Endothelial cell of umbilical vein (primary cell): ENCODE measurements around the gene MOGAT3. TPM values are rescaled to one million over a fixed set of nuclear protein-coding genes. Genes with fewer than 3 reads are reported as not detected.

Experiments
- BruUV-seq: library from RNA; stranded (reverse); fragments of 400-500 nt; replicated peaks from 2 replicates; lab custom pipeline; 2021; lab: Mats Ljungman, UMichigan
- CTCF ChIA-PET: fragments of 300-600, 350-600 bp; sonication (Branson Sonifier 250); formaldehyde crosslinking; loops from one replicate; lab custom pipeline; 2021; ENCODE audit warnings: antibody characterized with exemption, inconsistent platforms; lab: Charles Lee
- POLR2A ChIA-PET: fragments of 300-600, 350-600 bp; sonication (Branson Sonifier 250); formaldehyde crosslinking; loops from one replicate; lab custom pipeline; 2021; ENCODE audit warnings: antibody characterized with exemption, inconsistent platforms; lab: Charles Lee
- DNase-seq: peaks from one replicate; pipeline ENCODE4 v3.0.0-alpha.2; 2011; ENCODE audit warnings: low read depth, low spot score
- FAIRE-seq: peaks from 2 replicates; lab custom pipeline; 2011; peaks lifted over from hg19 to GRCh38; lab: Jason Lieb, UNC
- H2AFZ ChIP-seq: 2 replicates; pipeline ENCODE4 v1.6.0; 2012; ENCODE audit warnings: low read depth, low read length, control low read depth, inconsistent platforms
- H3K27ac ChIP-seq: 2 replicates; pipeline ENCODE4 v1.5.1; 2011; ENCODE audit warnings: low read depth, mild to moderate bottlenecking, control low read depth, low read length, moderate library complexity; ENCODE audit not compliant: insufficient read depth
- H3K27me3 ChIP-seq, 2 experiments: 2 replicates each; pipeline versions ENCODE4 v1.6.0 to v1.6.1; 2011; ENCODE audit warnings: low read length in 2 of 2, mixed read lengths in 1 of 2; ENCODE audit not compliant: control insufficient read depth in 2 of 2, insufficient read depth in 2 of 2
- H3K36me3 ChIP-seq, 2 experiments: 2 replicates in 1 of 2; 3 replicates in 1 of 2; pipeline ENCODE4 v1.5.1; 2011; ENCODE audit warnings: low read length in 2 of 2, mild to moderate bottlenecking in 1 of 2, moderate library complexity in 1 of 2; ENCODE audit not compliant: control insufficient read depth in 2 of 2, insufficient read depth in 2 of 2; ENCODE audit errors: extremely low read depth in 1 of 2
- H3K4me1 ChIP-seq: 3 replicates; pipeline ENCODE4 v1.5.1; 2011; ENCODE audit warnings: mild to moderate bottlenecking, low read length; ENCODE audit not compliant: control insufficient read depth, insufficient read depth; ENCODE audit errors: extremely low read depth
- H3K4me2 ChIP-seq: 2 replicates; pipeline ENCODE4 v1.6.1; 2011; ENCODE audit warnings: low read length, control low read depth, mixed read lengths; ENCODE audit not compliant: insufficient read depth
- H3K4me3 ChIP-seq, 3 experiments: fragments of 200-600 bp in 1 of 3; sonication (generic), shearing (Covaris generic) in 1 of 3; replicated peaks in 1 of 3; 2 replicates each; pipeline ENCODE4 v1.5.1; 2011 to 2016; ENCODE audit warnings: control low read depth in 3 of 3, low read length in 3 of 3, mild to moderate bottlenecking in 2 of 3, inconsistent platforms in 1 of 3, low read depth in 1 of 3, moderate library complexity in 1 of 3; ENCODE audit not compliant: insufficient read depth in 1 of 3
- H3K79me2 ChIP-seq: 2 replicates; pipeline ENCODE4 v1.6.0; 2012; ENCODE audit warnings: low read length, inconsistent platforms; ENCODE audit not compliant: control insufficient read depth, insufficient read depth
- H3K9ac ChIP-seq: replicated peaks from 2 replicates; pipeline ENCODE3; 2011; ENCODE audit warnings: low read length, control low read depth; ENCODE audit not compliant: insufficient read depth; ENCODE audit errors: extremely low read depth
- H3K9me1 ChIP-seq: replicated peaks from 3 replicates; pipeline ENCODE4 v1.6.0; 2011; ENCODE audit warnings: mild to moderate bottlenecking, low read length; ENCODE audit not compliant: control insufficient read depth, insufficient read depth; ENCODE audit errors: extremely low read depth
- H3K9me3 ChIP-seq: replicated peaks from 2 replicates; pipeline ENCODE4 v1.5.1; 2012; ENCODE audit warnings: low read length, inconsistent platforms; ENCODE audit not compliant: control insufficient read depth, insufficient read depth
- H4K20me1 ChIP-seq: replicated peaks from 2 replicates; pipeline ENCODE3; 2011; ENCODE audit warnings: mild to moderate bottlenecking, low read length; ENCODE audit not compliant: control insufficient read depth, insufficient read depth; ENCODE audit errors: extremely low read depth
- CTCF ChIP-seq, 2 donors: IDR thresholded peaks; 1 replicate in 1 of 2; 2 replicates in 1 of 2; pipeline ENCODE4 v1.5.1; 2011; ENCODE audit warnings: low read length in 2 of 2, mild to moderate bottlenecking in 2 of 2, moderate library complexity in 2 of 2, control low read depth in 1 of 2, inconsistent platforms in 1 of 2, low read depth in 1 of 2; ENCODE audit not compliant: insufficient read depth in 1 of 2; ENCODE audit errors: extremely low read depth in 1 of 2
- EZH2 ChIP-seq: IDR thresholded peaks from 2 replicates; pipeline ENCODE4 v1.6.1; 2012; ENCODE audit warnings: borderline replicate concordance, low read depth, mild to moderate bottlenecking, moderate library complexity, low read length, inconsistent platforms; ENCODE audit not compliant: severe bottlenecking
- FOS ChIP-seq: IDR thresholded peaks from 2 replicates; pipeline ENCODE4 v1.6.1; 2011; ENCODE audit warnings: mild to moderate bottlenecking, low read length, moderate library complexity, borderline replicate concordance; ENCODE audit not compliant: insufficient read depth
- GATA2 ChIP-seq: IDR thresholded peaks from 2 replicates; pipeline ENCODE4 v1.7.0; 2011; ENCODE audit warnings: low read depth, mild to moderate bottlenecking, moderate library complexity, mixed read lengths, low read length; ENCODE audit not compliant: insufficient read length, insufficient read depth
- JUN ChIP-seq: IDR thresholded peaks from 2 replicates; pipeline ENCODE4 v1.6.1; 2011; ENCODE audit warnings: borderline replicate concordance, low read depth; ENCODE audit not compliant: insufficient read length, insufficient read depth
- MAX ChIP-seq: IDR thresholded peaks from 2 replicates; pipeline ENCODE4 v1.6.1; 2011; ENCODE audit not compliant: insufficient read depth, insufficient read length
- MYC ChIP-seq: IDR thresholded peaks from one replicate; pipeline ENCODE4 v1.6.1; 2011; ENCODE audit warnings: mild to moderate bottlenecking, low read depth, low read length
- POLR2A ChIP-seq: IDR thresholded peaks from 2 replicates; pipeline ENCODE4 v1.6.1; 2012; ENCODE audit warnings: low read depth, mild to moderate bottlenecking, control low read depth, low read length
- POLR2AphosphoS5 ChIP-seq: IDR thresholded peaks from 2 replicates; pipeline ENCODE4 v1.6.1; 2012; ENCODE audit warnings: low read depth, mild to moderate bottlenecking, control low read depth, low read length, moderate library complexity; ENCODE audit not compliant: insufficient read depth
- dilution Hi-C: fragments of 300-500 bp; cut with MboI; formaldehyde crosslinking; loops from one replicate; pipeline ENCODE4 v1.15.0; 2019; ENCODE audit warnings: low sequenced_read_pairs; ENCODE audit not compliant: extremely low pct_ligation_motif_present
- intact Hi-C: fragments of 100-400 bp; cut with micrococcal nuclease; formaldehyde crosslinking; loops from one replicate; pipeline ENCODE4 v1.10.0; 2022
- polyA plus RNA-seq, 4 experiments: library from polyadenylated mRNA; depleted of rRNA in 3 of 4; stranded (reverse) in 3 of 4; unstranded in 1 of 4; fragments of >200 nt; gene quantifications; 2 replicates each; pipeline versions ENCODE4 v1.2.1 to v1.2.3, GENCODE V29; 2011 to 2012; ENCODE audit warnings: missing spikeins in 1 of 4
- total RNA-seq: library from RNA; stranded (reverse); gene quantifications from 2 replicates; pipeline ENCODE4 v1.2.3, GENCODE V29; 2021

MOGAT3 gene
- total and polyA plus RNA-seq, 2 donors (not counting 3 experiments of a cell fraction or from before 2014, with no cell fraction given), result not detected

- no peak overlapping the region for H2AFZ ChIP-seq
- no TSS peak for BruUV-seq
- dilution Hi-C loops, result no loop called here
- no peak overlapping the region for H3K9ac ChIP-seq
- H3K4me1 ChIP-seq, result no peaks in the 10 kb centered on the region
- no peaks in the 10 kb centered on the region for H3K27me3 ChIP-seq
- no peaks in the 10 kb centered on the region for H3K9me3 ChIP-seq
- H3K79me2 ChIP-seq, result no peaks in the 10 kb centered on the region
- CTCF ChIA-PET, result interaction anchor here (1.2 to 1.7 kb wide), 3 partner anchors 9 to 74 kb away, joined by 3 to 6 read pairs (median 4); partner anchors contain the start of gene PLOD3
- H3K36me3 ChIP-seq, result peaks cover 11 to 39% of the 10 kb centered on the region in 2 experiments
- H3K9me1 ChIP-seq, result no peaks in the 10 kb centered on the region
- POLR2A ChIA-PET, result interaction anchor here (1.1 kb wide), 1 partner anchor 8 kb away, joined by 3 read pairs; the partner anchor contains the start of gene PLOD3
- no peaks in the 10 kb centered on the region for H4K20me1 ChIP-seq
- intact Hi-C loops, result no loop called here
- H3K4me2 ChIP-seq, result no peak overlapping the region
- DNase-seq (no peak), FAIRE-seq (no peak)
- TF ChIP-seq CTCF (IDR thresholded peaks at IDR 0.05; ENCODE audit: extremely low read depth in 1 of 2, insufficient read depth in 1 of 2, low read depth in 1 of 2, low read length in 2 of 2) (no peak), GATA2 (no peak), MYC (no peak), FOS (no peak), EZH2 (no peak), POLR2A (no peak), POLR2AphosphoS5 (no peak), JUN (no peak), MAX (no peak)
- H3K27ac ChIP-seq, result no peak overlapping the region
- H3K4me3 ChIP-seq, result no peak overlapping the region
Observed at GRCh38 chr7:101208794-101209193, 8.0 kb upstream of the MOGAT3 start.
